Mesenchymal stem cell (in vitro differentiated cells and primary cell): ENCODE measurements around the gene TARS3. TPM values are rescaled to one million over a fixed set of nuclear protein-coding genes. Genes with fewer than 3 reads are reported as not detected.
A peak's percentile ranks its signal among the peaks of the same experiment; 100 is the strongest.

ENCODE experiments used
- DNase-seq: peaks from one replicate; pipeline ENCODE4 v3.0.0-alpha.2; 2013
- H2AFZ ChIP-seq: one replicate; pipeline ENCODE4 v1.6.1; 2013; ENCODE audit warnings: low read depth, mild to moderate bottlenecking, control low read depth, inconsistent platforms, low read length, moderate library complexity
- H2AK5ac ChIP-seq: 2 replicates; pipeline ENCODE4 v1.6.1; 2013; ENCODE audit warnings: low read length, moderate library complexity, mild to moderate bottlenecking, inconsistent platforms; ENCODE audit not compliant: severe bottlenecking
- H2BK120ac ChIP-seq: one replicate; pipeline ENCODE4 v1.6.1; 2013; ENCODE audit warnings: low read depth, mild to moderate bottlenecking, inconsistent platforms, low read length, moderate library complexity
- H2BK12ac ChIP-seq, 2 experiments: one replicate each; pipeline ENCODE4 v1.6.1; 2013; ENCODE audit warnings: inconsistent platforms in 2 of 2, low read length in 2 of 2, mild to moderate bottlenecking in 2 of 2, moderate library complexity in 2 of 2, control low read depth in 1 of 2
- H2BK15ac ChIP-seq: one replicate; pipeline ENCODE4 v1.6.1; 2013; ENCODE audit warnings: mild to moderate bottlenecking, low read depth, inconsistent platforms; ENCODE audit not compliant: poor library complexity, severe bottlenecking
- H2BK5ac ChIP-seq: 2 replicates; pipeline ENCODE4 v1.6.1; 2013; ENCODE audit warnings: low read depth, mild to moderate bottlenecking, low read length, control low read depth, inconsistent platforms; ENCODE audit not compliant: poor library complexity, severe bottlenecking
- H3K14ac ChIP-seq, 2 experiments: one replicate each; pipeline ENCODE4 v1.6.1; 2013; ENCODE audit warnings: inconsistent platforms in 2 of 2, low read length in 2 of 2, control low read depth in 1 of 2, mild to moderate bottlenecking in 1 of 2, moderate library complexity in 1 of 2
- H3K18ac ChIP-seq, 2 experiments: one replicate each; pipeline ENCODE4 v1.6.1; 2013; ENCODE audit warnings: inconsistent platforms in 2 of 2, low read length in 2 of 2, control low read depth in 1 of 2, low read depth in 1 of 2, mild to moderate bottlenecking in 1 of 2
- H3K23ac ChIP-seq, 2 experiments: one replicate each; pipeline ENCODE4 v1.6.1; 2013; ENCODE audit warnings: inconsistent platforms in 2 of 2, low read length in 2 of 2, mild to moderate bottlenecking in 2 of 2, moderate library complexity in 2 of 2, control low read depth in 1 of 2
- H3K27ac ChIP-seq: 2 replicates; pipeline ENCODE4 v1.5.1; 2013; ENCODE audit warnings: mild to moderate bottlenecking, moderate library complexity, low read length, control low read depth, inconsistent platforms; ENCODE audit not compliant: poor library complexity, severe bottlenecking
- H3K27me3 ChIP-seq, 2 experiments: 2 replicates each; pipeline versions ENCODE4 v1.6.1 to v1.7.0; 2013; ENCODE audit warnings: low read length in 2 of 2, mild to moderate bottlenecking in 2 of 2, moderate library complexity in 2 of 2, control low read depth in 1 of 2, inconsistent platforms in 1 of 2; ENCODE audit not compliant: control insufficient read depth in 1 of 2, insufficient read depth in 1 of 2
- H3K36me3 ChIP-seq, 2 experiments: 2 replicates each; pipeline versions ENCODE4 v1.6.1 to v1.7.0; 2013; ENCODE audit warnings: low read length in 2 of 2, control low read depth in 1 of 2, inconsistent platforms in 1 of 2, low read depth in 1 of 2, mild to moderate bottlenecking in 1 of 2; ENCODE audit not compliant: insufficient read depth in 2 of 2, control insufficient read depth in 1 of 2
- H3K4ac ChIP-seq, 2 experiments: one replicate each; pipeline ENCODE4 v1.6.1; 2013; ENCODE audit warnings: inconsistent platforms in 2 of 2, low read length in 2 of 2, mild to moderate bottlenecking in 2 of 2, moderate library complexity in 2 of 2, control low read depth in 1 of 2, low read depth in 1 of 2
- H3K4me1 ChIP-seq: 2 replicates; pipeline ENCODE4 v1.6.1; 2013; ENCODE audit warnings: low read depth, low read length, control low read depth; ENCODE audit not compliant: control insufficient read depth, insufficient read depth
- H3K4me2 ChIP-seq: 2 replicates; pipeline ENCODE4 v1.6.1; 2013; ENCODE audit warnings: low read length, mild to moderate bottlenecking, inconsistent platforms; ENCODE audit not compliant: poor library complexity, severe bottlenecking
- H3K4me3 ChIP-seq, 2 experiments: 2 replicates each; pipeline versions ENCODE4 v1.5.1 to v1.7.0; 2013; ENCODE audit warnings: low read length in 2 of 2, mild to moderate bottlenecking in 2 of 2, control low read depth in 1 of 2, low read depth in 1 of 2; ENCODE audit not compliant: insufficient read depth in 1 of 2
- H3K79me1 ChIP-seq: replicated peaks from 2 replicates; pipeline ENCODE4 v1.6.1; 2013; ENCODE audit warnings: mild to moderate bottlenecking, control low read depth, low read length, inconsistent platforms; ENCODE audit not compliant: poor library complexity, severe bottlenecking
- H3K9ac ChIP-seq: 2 replicates; pipeline ENCODE4 v1.7.0; 2013; ENCODE audit warnings: mild to moderate bottlenecking, low read length, moderate library complexity
- H3K9me3 ChIP-seq: 2 replicates; pipeline ENCODE4 v1.7.0; 2013; ENCODE audit warnings: mild to moderate bottlenecking, low read length; ENCODE audit not compliant: control insufficient read depth
- H4K8ac ChIP-seq: one replicate; pipeline ENCODE4 v1.6.1; 2013; ENCODE audit warnings: inconsistent platforms, mild to moderate bottlenecking, low read length, moderate library complexity
- H4K91ac ChIP-seq: one replicate; pipeline ENCODE4 v1.6.1; 2013; ENCODE audit warnings: mild to moderate bottlenecking, low read length, inconsistent platforms
- WGBS: methylation state at CpG from one replicate; pipeline ENCODE4 v1.1.7; 2013; ENCODE audit warnings: mixed read lengths; 5-methylcytosine and 5-hydroxymethylcytosine counted together
- small RNA-seq: library from polyadenylated mRNA; stranded (forward); fragments of <200 nt; extraction: miRNeasy Mini kit (QIAGEN cat#:217004); gene quantifications from one replicate; pipeline ENCODE3, GENCODE V24; 2013; ENCODE audit warnings: low read depth

Gene TARS3

GRCh38 chr15:101604124-101604874, 120.0 kb downstream of the TARS3 start:
- WGBS: 79% methylated on average over 4 of the region's 4 CpGs
- H3K27me3 ChIP-seq: peaks cover 6 to 17% of the 10 kb centered on the region in 2 experiments
- H3K23ac ChIP-seq: no peak overlapping the region
- H3K4me3 ChIP-seq: no peak overlapping the region
- H2BK15ac ChIP-seq: no peak overlapping the region
- no peaks in the 10 kb centered on the region for H3K36me3 ChIP-seq
- peak overlapping the region; percentile 47 for H4K8ac ChIP-seq
- no peak overlapping the region for H2BK120ac ChIP-seq
- no peak overlapping the region for H2BK12ac ChIP-seq
- no peak for DNase-seq
- no peak overlapping the region for H3K4ac ChIP-seq
- H3K79me1 ChIP-seq: no peaks in the 10 kb centered on the region
- no peak overlapping the region for H3K9ac ChIP-seq
- no peak overlapping the region for H2AFZ ChIP-seq
- H2AK5ac ChIP-seq: no peak overlapping the region
- no peak overlapping the region for H3K14ac ChIP-seq
- no peak overlapping the region for H3K4me2 ChIP-seq
- no peak overlapping the region for H3K18ac ChIP-seq
- H3K9me3 ChIP-seq: no peaks in the 10 kb centered on the region
- H2BK5ac ChIP-seq: no peak overlapping the region
- H3K27ac ChIP-seq: no peak overlapping the region
- no peaks in the 10 kb centered on the region for H3K4me1 ChIP-seq
- no peak overlapping the region for H4K91ac ChIP-seq

Small RNA genes within 50 kb of the gene (small RNA-seq; reads per million reads assigned to genes)
- gene RN7SL209P: not detected
- gene RNU6-807P: not detected
